ENCODE data around the gene EPB41L2.

EPB41L2 gene

DNA sequence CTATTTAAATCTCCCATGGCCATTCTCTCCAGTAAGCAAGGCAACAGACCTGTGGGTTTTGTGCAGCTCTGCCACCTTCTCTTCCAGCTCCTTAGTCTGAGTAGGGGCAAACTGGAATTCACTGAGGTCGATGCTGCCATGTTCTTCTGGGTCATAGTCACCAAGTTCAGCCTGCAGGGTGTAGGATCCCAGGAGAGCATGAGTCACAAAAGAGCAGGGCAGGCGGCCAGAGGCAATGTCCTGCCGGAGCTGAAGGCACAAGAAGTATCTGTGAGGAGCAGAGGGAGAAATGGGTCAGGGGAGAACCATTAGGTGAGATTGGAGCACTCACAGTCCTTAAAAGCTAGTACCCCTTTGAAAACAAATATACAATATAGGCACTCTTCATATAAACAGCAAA, 162.1 kb downstream of the EPB41L2 start:
- H3K27me3 ChIP-seq (ENCODE audit: low read depth, low read length) = no peaks in the 10 kb centered on the region

DNA sequence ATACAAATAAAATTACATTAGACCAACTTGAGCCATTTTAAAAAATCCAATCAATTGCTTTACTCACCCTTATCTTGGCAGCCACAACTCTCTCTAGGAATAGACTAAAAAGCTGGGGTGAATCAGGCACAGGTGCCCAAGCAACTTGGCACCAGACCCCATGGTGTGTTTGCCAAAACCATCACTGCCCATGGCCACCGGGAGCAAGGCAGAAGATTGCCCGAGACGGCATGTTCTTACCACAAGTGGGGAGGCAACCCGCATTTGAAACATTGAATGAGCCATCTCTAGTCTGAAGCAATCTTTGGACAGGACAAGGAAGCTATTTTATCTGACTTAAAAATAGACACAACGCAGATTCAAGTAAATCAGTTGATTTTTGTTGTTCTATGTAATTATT, 166.8 kb downstream of the EPB41L2 start:
- Histone ChIP-seq H3K9me3 (ENCODE audit: control insufficient read depth in 1 of 2, low read length in 2 of 2) (no peaks in the 10 kb centered on the region), H3K27me3 (ENCODE audit: low read depth, low read length) (no peaks in the 10 kb centered on the region), H3K4me1 (ENCODE audit: control insufficient read depth in 1 of 2, insufficient read depth in 2 of 2, low read length in 2 of 2) (no peaks in the 10 kb centered on the region), H3K27ac (ENCODE audit: low read length) (no peak overlapping the region), H3K36me3 (ENCODE audit: control insufficient read depth in 1 of 2, insufficient read depth in 2 of 2, low read length in 2 of 2) (peaks cover 21 to 35% of the 10 kb centered on the region in 2 donors), H3K4me3 (ENCODE audit: low read depth in 1 of 2, low read length in 2 of 2) (no peak overlapping the region)

More for the DNA sequence above, 162.1 kb downstream of the EPB41L2 start:
- Histone ChIP-seq H3K4me1 (ENCODE audit: control insufficient read depth in 1 of 2, insufficient read depth in 2 of 2, low read length in 2 of 2) (no peaks in the 10 kb centered on the region), H3K27ac (ENCODE audit: low read length) (no peak overlapping the region), H3K4me3 (ENCODE audit: low read depth in 1 of 2, low read length in 2 of 2) (no peak overlapping the region), H3K9me3 (ENCODE audit: control insufficient read depth in 1 of 2, low read length in 2 of 2) (no peaks in the 10 kb centered on the region), H3K36me3 (ENCODE audit: control insufficient read depth in 1 of 2, insufficient read depth in 2 of 2, low read length in 2 of 2) (peaks cover 3 to 18% of the 10 kb centered on the region in 2 donors)

DNA sequence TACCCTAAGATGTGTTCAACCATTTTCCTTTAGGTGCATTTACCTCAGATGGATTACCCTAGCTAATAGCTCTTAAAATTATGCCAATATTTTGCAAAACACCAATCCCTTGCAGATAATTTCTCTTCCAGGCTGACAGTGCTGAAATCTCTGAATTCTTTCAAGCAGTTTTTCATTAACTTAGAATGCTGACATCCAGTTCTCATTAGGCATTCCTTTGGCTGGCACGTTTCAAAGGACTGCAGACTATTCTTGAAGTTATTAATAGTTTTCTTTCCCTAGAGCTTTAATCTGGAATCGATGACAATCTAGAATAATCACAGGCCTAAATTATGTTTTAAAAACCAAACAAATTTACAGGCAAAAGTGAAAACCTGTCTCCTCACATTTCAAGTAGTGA, 167.5 kb downstream of the EPB41L2 start:
- no peaks in the 10 kb centered on the region for H3K9me3 ChIP-seq (ENCODE audit: control insufficient read depth in 1 of 2, low read length in 2 of 2)
- no peaks in the 10 kb centered on the region for H3K27me3 ChIP-seq (ENCODE audit: low read depth, low read length)
- H3K4me3 ChIP-seq (ENCODE audit: low read depth in 1 of 2, low read length in 2 of 2) = no peak overlapping the region
- no peak overlapping the region for H3K27ac ChIP-seq (ENCODE audit: low read length)
- peaks cover 18 to 35% of the 10 kb centered on the region in 2 donors for H3K36me3 ChIP-seq (ENCODE audit: control insufficient read depth in 1 of 2, insufficient read depth in 2 of 2, low read length in 2 of 2)
- peaks cover 0 to 4% of the 10 kb centered on the region in 2 donors for H3K4me1 ChIP-seq (ENCODE audit: control insufficient read depth in 1 of 2, insufficient read depth in 2 of 2, low read length in 2 of 2)

DNA sequence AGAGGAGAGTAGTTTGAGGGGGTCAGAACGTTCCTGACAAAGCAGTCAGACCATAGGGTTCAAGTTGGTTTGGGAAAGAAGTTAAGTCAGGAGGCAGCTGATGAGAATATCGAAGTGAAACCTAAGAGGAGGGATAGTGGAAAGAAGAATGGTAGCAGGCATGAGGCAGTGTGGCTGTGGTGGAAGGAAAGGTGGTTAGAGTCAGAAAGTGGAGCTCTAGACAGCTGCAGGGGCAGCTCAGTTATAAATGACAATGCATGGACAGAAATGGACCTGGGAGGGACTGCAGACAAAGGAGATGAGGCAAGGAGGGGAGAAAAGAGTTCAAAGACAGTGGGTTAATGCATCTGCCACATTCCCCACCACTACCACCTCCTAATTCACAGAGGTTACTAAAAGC, 169.3 kb downstream of the EPB41L2 start:
- Histone ChIP-seq H3K4me1 (ENCODE audit: control insufficient read depth in 1 of 2, insufficient read depth in 2 of 2, low read length in 2 of 2) (peaks cover 0 to 7% of the 10 kb centered on the region in 2 donors), H3K4me3 (ENCODE audit: low read depth in 1 of 2, low read length in 2 of 2) (no peak overlapping the region), H3K9me3 (ENCODE audit: control insufficient read depth in 1 of 2, low read length in 2 of 2) (no peaks in the 10 kb centered on the region), H3K36me3 (ENCODE audit: control insufficient read depth in 1 of 2, insufficient read depth in 2 of 2, low read length in 2 of 2) (peaks cover 18 to 29% of the 10 kb centered on the region in 2 donors), H3K27ac (ENCODE audit: low read length) (no peak overlapping the region), H3K27me3 (ENCODE audit: low read depth, low read length) (no peaks in the 10 kb centered on the region)

DNA sequence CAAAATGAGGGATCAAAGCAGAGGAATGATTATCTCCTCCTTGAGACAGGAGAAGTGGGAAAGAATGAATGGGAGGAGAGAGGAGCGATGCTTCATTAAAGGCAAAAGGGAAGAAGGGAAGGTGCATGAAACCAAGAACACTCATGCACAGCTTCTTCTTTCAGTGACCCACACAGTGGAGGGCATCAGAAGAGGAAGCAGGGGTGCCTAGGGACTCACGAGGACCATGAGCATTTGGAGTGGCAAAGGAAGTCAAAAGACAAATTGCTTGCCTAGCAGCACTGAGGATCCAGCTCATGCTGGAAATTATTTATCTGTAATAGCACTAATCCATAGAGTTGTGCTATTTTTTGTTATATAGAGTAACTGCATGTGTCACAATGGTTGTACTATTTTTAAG, 169.8 kb downstream of the EPB41L2 start:
- Histone ChIP-seq H3K36me3 (ENCODE audit: control insufficient read depth in 1 of 2, insufficient read depth in 2 of 2, low read length in 2 of 2) (peaks cover 18 to 28% of the 10 kb centered on the region in 2 donors), H3K4me3 (ENCODE audit: low read depth in 1 of 2, low read length in 2 of 2) (no peak overlapping the region), H3K4me1 (ENCODE audit: control insufficient read depth in 1 of 2, insufficient read depth in 2 of 2, low read length in 2 of 2) (peaks cover 0 to 7% of the 10 kb centered on the region in 2 donors), H3K27ac (ENCODE audit: low read length) (no peak overlapping the region), H3K27me3 (ENCODE audit: low read depth, low read length) (no peaks in the 10 kb centered on the region), H3K9me3 (ENCODE audit: control insufficient read depth in 1 of 2, low read length in 2 of 2) (no peaks in the 10 kb centered on the region)

DNA sequence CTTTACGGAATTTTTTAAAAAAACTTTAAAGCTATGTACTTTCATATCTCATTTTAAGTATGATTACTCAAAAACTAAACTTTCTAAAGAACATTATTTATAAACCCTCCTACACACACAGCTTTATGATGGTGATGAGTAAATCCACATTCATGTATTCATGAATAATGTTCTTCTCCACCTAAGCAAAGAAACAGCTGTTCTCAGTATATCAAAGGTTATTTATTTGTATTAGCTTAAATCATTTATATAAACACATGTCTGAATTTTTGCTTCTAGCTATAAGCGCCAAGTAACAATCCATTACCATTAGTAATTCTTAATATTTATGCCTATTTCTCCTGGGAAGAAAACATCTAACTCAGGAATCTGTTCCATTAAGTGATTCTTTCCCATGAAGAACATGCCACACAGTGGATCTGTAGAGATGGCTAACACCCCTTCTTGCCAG, 172.5 kb downstream of the EPB41L2 start:
- Histone ChIP-seq H3K4me1 (ENCODE audit: control insufficient read depth in 1 of 2, insufficient read depth in 2 of 2, low read length in 2 of 2) (peaks cover 0 to 7% of the 10 kb centered on the region in 2 donors), H3K36me3 (ENCODE audit: control insufficient read depth in 1 of 2, insufficient read depth in 2 of 2, low read length in 2 of 2) (peaks cover 17 to 18% of the 10 kb centered on the region in 2 donors), H3K9me3 (ENCODE audit: control insufficient read depth in 1 of 2, low read length in 2 of 2) (no peaks in the 10 kb centered on the region), H3K27me3 (ENCODE audit: low read depth, low read length) (no peaks in the 10 kb centered on the region), H3K4me3 (ENCODE audit: low read depth in 1 of 2, low read length in 2 of 2) (no peak overlapping the region), H3K27ac (ENCODE audit: low read length) (no peak overlapping the region)

DNA sequence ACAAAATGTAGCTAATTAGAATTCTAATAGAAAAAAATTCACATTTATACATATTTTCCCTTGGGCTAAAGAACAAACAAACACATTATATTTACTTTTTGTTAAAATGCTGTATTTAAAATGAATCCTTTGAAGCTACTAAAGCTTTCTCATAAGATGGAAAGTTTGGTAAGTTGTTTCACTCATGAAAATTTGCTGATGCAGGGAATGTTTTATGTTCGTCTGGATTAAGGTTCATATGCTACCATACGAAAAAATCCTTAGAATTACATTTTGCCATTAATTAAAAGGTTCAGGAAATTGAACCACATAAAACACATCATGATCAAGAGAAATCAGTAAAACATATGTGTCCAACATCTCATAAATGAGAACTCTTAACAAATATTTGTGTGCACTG, 173.6 kb downstream of the EPB41L2 start:
- peaks cover 0 to 7% of the 10 kb centered on the region in 2 donors for H3K4me1 ChIP-seq (ENCODE audit: control insufficient read depth in 1 of 2, insufficient read depth in 2 of 2, low read length in 2 of 2)
- H3K36me3 ChIP-seq (ENCODE audit: control insufficient read depth in 1 of 2, insufficient read depth in 2 of 2, low read length in 2 of 2) = peaks cover 11% of the 10 kb centered on the region in 2 donors
- no peaks in the 10 kb centered on the region for H3K9me3 ChIP-seq (ENCODE audit: control insufficient read depth in 1 of 2, low read length in 2 of 2)
- H3K27ac ChIP-seq (ENCODE audit: low read length) = no peak overlapping the region
- no peaks in the 10 kb centered on the region for H3K27me3 ChIP-seq (ENCODE audit: low read depth, low read length)
- no peak overlapping the region for H3K4me3 ChIP-seq (ENCODE audit: low read depth in 1 of 2, low read length in 2 of 2)

DNA sequence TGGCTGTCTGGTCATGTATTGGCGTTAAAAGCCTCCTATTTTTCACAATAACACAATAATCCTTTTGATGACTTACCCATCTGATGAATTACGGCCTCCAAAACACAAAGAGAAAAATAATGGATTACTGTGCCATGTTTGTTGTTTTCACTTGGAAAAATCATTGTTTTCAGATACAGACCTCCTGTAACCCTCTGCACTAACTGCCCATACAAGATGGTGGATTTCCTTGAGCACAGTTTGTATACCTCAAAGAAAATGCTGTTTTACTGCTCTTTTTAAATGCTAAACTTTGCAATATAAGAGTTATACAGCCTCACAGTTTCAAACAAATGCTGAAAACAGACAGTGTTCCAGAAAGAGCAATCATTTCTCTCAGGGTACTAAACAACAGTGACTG, 174.8 kb downstream of the EPB41L2 start:
- Histone ChIP-seq H3K9me3 (ENCODE audit: control insufficient read depth in 1 of 2, low read length in 2 of 2) (no peaks in the 10 kb centered on the region), H3K27ac (ENCODE audit: low read length) (no peak overlapping the region), H3K4me3 (ENCODE audit: low read depth in 1 of 2, low read length in 2 of 2) (no peak overlapping the region), H3K4me1 (ENCODE audit: control insufficient read depth in 1 of 2, insufficient read depth in 2 of 2, low read length in 2 of 2) (peaks cover 0 to 7% of the 10 kb centered on the region in 2 donors), H3K27me3 (ENCODE audit: low read depth, low read length) (no peaks in the 10 kb centered on the region), H3K36me3 (ENCODE audit: control insufficient read depth in 1 of 2, insufficient read depth in 2 of 2, low read length in 2 of 2) (peaks cover 2% of the 10 kb centered on the region in 2 donors)

DNA sequence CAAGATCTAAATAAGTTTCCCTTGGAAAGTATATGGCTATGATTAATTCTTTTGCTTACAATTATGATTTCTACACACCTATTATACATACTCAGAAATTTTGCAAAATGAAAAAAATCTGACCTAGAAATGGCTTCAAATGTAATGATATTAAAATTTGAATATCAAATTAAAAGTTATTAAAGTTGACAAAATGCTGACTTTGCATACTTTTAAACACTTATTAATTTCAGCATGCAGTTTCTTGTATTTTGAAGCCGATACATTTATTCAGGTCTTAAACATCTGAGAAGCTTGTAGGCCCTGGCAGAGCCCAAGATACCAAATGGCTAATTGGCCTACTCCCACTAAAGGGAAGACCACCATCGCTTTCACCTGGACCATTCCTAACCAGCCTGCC, 176.1 kb downstream of the EPB41L2 start:
- H3K9me3 ChIP-seq (ENCODE audit: control insufficient read depth in 1 of 2, low read length in 2 of 2) = no peaks in the 10 kb centered on the region
- peaks cover 0 to 5% of the 10 kb centered on the region in 2 donors for H3K36me3 ChIP-seq (ENCODE audit: control insufficient read depth in 1 of 2, insufficient read depth in 2 of 2, low read length in 2 of 2)
- no peaks in the 10 kb centered on the region for H3K27me3 ChIP-seq (ENCODE audit: low read depth, low read length)
- peaks cover 0 to 7% of the 10 kb centered on the region in 2 donors for H3K4me1 ChIP-seq (ENCODE audit: control insufficient read depth in 1 of 2, insufficient read depth in 2 of 2, low read length in 2 of 2)
- no peak overlapping the region for H3K4me3 ChIP-seq (ENCODE audit: low read depth in 1 of 2, low read length in 2 of 2)
- H3K27ac ChIP-seq (ENCODE audit: low read length) = no peak overlapping the region

DNA sequence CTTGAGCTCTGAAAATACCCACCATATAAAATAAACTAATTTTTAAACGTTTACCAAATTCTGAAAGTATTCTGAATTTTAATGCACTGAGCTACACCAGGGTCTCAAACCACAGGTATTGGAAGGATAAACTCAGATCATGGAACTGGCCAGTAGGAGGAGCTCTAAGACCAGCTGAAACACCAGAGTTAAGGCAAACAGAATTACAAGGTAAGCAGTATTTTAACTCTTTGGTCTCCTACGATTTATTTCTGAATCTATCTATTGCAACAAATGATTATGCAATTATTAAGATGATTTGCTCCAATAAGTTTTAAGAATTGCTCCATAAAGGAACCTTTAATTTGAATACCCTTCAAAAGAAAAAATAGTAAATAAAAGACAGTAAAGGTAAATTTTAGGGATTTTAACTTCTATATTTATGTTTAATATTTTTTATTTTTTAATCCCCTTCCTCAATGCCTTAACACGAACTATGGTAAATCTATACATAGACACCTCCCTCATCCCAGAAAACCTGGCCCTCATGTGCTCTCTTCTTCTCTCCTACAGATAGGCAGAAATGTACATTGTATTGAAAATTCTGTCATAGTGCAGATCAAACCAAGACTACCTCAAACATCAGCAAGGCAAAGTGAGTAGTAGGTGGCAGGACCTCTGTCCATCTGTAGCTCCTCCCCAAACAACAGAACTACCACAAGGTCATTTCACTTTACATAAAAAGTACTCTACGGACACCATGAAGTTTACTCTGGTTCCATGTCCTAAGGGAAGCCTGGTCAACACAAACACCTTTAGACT, 177.5 kb downstream of the EPB41L2 start:
- peaks cover 0 to 3% of the 10 kb centered on the region in 2 donors for H3K4me1 ChIP-seq (ENCODE audit: control insufficient read depth in 1 of 2, insufficient read depth in 2 of 2, low read length in 2 of 2)
- no peaks in the 10 kb centered on the region for H3K27me3 ChIP-seq (ENCODE audit: low read depth, low read length)
- no peak overlapping the region for H3K27ac ChIP-seq (ENCODE audit: low read length)
- peaks cover 0 to 5% of the 10 kb centered on the region in 2 donors for H3K36me3 ChIP-seq (ENCODE audit: control insufficient read depth in 1 of 2, insufficient read depth in 2 of 2, low read length in 2 of 2)
- no peaks in the 10 kb centered on the region for H3K9me3 ChIP-seq (ENCODE audit: control insufficient read depth in 1 of 2, low read length in 2 of 2)
- H3K4me3 ChIP-seq (ENCODE audit: low read depth in 1 of 2, low read length in 2 of 2) = no peak overlapping the region

DNA sequence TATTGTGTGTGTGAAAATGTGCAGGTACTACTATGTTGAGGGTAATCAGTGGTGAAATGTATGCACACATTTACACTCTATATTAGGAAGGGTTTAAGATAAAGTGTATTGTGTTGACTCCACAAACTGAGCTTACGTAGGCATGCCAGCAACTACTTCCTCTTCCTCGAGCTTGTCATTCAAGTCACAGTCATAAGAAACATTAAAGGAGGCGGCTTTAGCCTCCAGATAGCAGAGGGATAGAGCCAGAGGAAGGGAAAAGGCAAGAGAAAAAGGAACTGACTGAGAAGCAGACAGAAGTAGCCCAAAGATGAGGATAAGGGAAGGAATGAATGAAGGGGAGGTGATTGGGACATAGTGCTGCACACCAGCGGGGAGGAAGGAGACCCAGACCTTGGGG, 180.7 kb downstream of the EPB41L2 start:
- H3K27me3 ChIP-seq (ENCODE audit: low read depth, low read length) = no peaks in the 10 kb centered on the region
- no peaks in the 10 kb centered on the region for H3K9me3 ChIP-seq (ENCODE audit: control insufficient read depth in 1 of 2, low read length in 2 of 2)
- no peak overlapping the region for H3K27ac ChIP-seq (ENCODE audit: low read length)
- H3K36me3 ChIP-seq (ENCODE audit: control insufficient read depth in 1 of 2, insufficient read depth in 2 of 2, low read length in 2 of 2) = peaks cover 0 to 5% of the 10 kb centered on the region in 2 donors
- H3K4me1 ChIP-seq (ENCODE audit: control insufficient read depth in 1 of 2, insufficient read depth in 2 of 2, low read length in 2 of 2) = no peaks in the 10 kb centered on the region
- H3K4me3 ChIP-seq (ENCODE audit: low read depth in 1 of 2, low read length in 2 of 2) = no peak overlapping the region

DNA sequence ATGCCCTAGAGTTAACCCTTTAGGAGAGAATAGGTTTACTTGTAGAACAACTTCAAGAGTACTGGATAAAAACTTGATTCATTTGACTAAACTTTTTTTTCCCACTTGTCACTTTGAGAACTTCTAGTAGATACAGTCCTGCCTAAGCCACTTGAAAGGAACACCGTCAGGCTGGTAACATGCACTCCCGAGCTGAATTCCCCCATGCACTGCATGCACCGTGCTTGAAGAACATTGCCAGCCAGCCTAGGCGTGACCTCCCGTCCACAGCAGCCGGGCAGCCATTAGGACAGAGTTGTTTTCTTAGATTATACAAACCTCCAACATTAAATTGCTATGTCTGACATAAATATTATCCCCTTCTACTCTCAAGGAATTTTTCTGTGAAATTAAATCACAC, 183.2 kb downstream of the EPB41L2 start:
- Histone ChIP-seq H3K27me3 (ENCODE audit: low read depth, low read length) (no peaks in the 10 kb centered on the region), H3K27ac (ENCODE audit: low read length) (no peak overlapping the region), H3K9me3 (ENCODE audit: control insufficient read depth in 1 of 2, low read length in 2 of 2) (no peaks in the 10 kb centered on the region), H3K36me3 (ENCODE audit: control insufficient read depth in 1 of 2, insufficient read depth in 2 of 2, low read length in 2 of 2) (peaks cover 0 to 5% of the 10 kb centered on the region in 2 donors), H3K4me1 (ENCODE audit: control insufficient read depth in 1 of 2, insufficient read depth in 2 of 2, low read length in 2 of 2) (no peaks in the 10 kb centered on the region), H3K4me3 (ENCODE audit: low read depth in 1 of 2, low read length in 2 of 2) (no peak overlapping the region)

Data from muscle layer of duodenum (tissue), 2 donors.